Smooth muscle cell (in vitro differentiated cells): ENCODE measurements around the gene DAG1. TPM values are rescaled to one million over a fixed set of nuclear protein-coding genes. Genes with fewer than 3 reads are reported as not detected.

Source experiments
- DNase-seq: peaks from one replicate; lab custom pipeline; 2025; ENCODE audit not compliant: unreplicated experiment; lab: John Stamatoyannopoulos, UW
- H2AFZ ChIP-seq: fragments of 200-600 bp; sonication (generic); 2 replicates; pipeline ENCODE4 v1.6.0; 2016; ENCODE audit warnings: antibody characterized with exemption, low read depth, mild to moderate bottlenecking
- H3F3A ChIP-seq: fragments of 200-600 bp; sonication (generic); 2 replicates; pipeline ENCODE4 v1.6.0; 2017; ENCODE audit warnings: antibody characterized with exemption, low read depth
- H3K27ac ChIP-seq: fragments of 200-600 bp; sonication (generic); 2 replicates; pipeline ENCODE4 v1.5.1; 2016; ENCODE audit warnings: low read depth, mild to moderate bottlenecking
- H3K27me3 ChIP-seq: fragments of 200-600 bp; sonication (generic); 2 replicates; pipeline ENCODE4 v1.6.1; 2016; ENCODE audit warnings: low read depth, mild to moderate bottlenecking
- H3K36me3 ChIP-seq: fragments of 200-600 bp; sonication (generic); 2 replicates; pipeline ENCODE4 v1.5.1; 2016; ENCODE audit warnings: low read depth
- H3K4me1 ChIP-seq: fragments of 200-600 bp; sonication (generic); 2 replicates; pipeline ENCODE4 v1.5.1; 2016; ENCODE audit warnings: low read depth
- H3K4me2 ChIP-seq: fragments of 200-600 bp; sonication (generic); 2 replicates; pipeline ENCODE4 v1.6.0; 2016; ENCODE audit warnings: mild to moderate bottlenecking
- H3K4me3 ChIP-seq: fragments of 200-600 bp; sonication (generic); 2 replicates; pipeline ENCODE4 v1.5.1; 2016; ENCODE audit warnings: mild to moderate bottlenecking
- H3K79me2 ChIP-seq: fragments of 200-600 bp; sonication (generic); 2 replicates; pipeline ENCODE4 v1.6.0; 2016; ENCODE audit warnings: low read depth, mild to moderate bottlenecking
- H3K9ac ChIP-seq: fragments of 200-600 bp; sonication (generic); 2 replicates; pipeline ENCODE4 v1.6.0; 2016; ENCODE audit warnings: low read depth
- H3K9me3 ChIP-seq: fragments of 200-600 bp; sonication (generic); replicated peaks from 2 replicates; pipeline ENCODE4 v1.5.1; 2016; ENCODE audit warnings: low read depth
- H4K20me1 ChIP-seq: fragments of 200-600 bp; sonication (generic); 2 replicates; pipeline ENCODE4 v1.6.0; 2016; ENCODE audit warnings: low read depth
- CTCF ChIP-seq: fragments of 200-600 bp; sonication (generic); IDR thresholded peaks from 2 replicates; pipeline ENCODE4 v1.5.1; 2017; ENCODE audit warnings: borderline replicate concordance, mild to moderate bottlenecking, antibody characterized with exemption; ENCODE audit not compliant: insufficient read depth, poor library complexity, severe bottlenecking
- WGBS: methylation state at CpG from one replicate; pipeline ENCODE4 v1.1.7; 2016; ENCODE audit warnings: low lambda C conversion rate; 5-methylcytosine and 5-hydroxymethylcytosine counted together
- polyA plus RNA-seq: library from polyadenylated mRNA; unstranded; fragments of >200 nt; fragmentation: Nextera tagmentation; extraction: Ambion mirVana; gene quantifications from 2 replicates; pipeline ENCODE4 v1.2.1, GENCODE V29; 2016
- total RNA-seq: library from RNA; depleted of rRNA; stranded (reverse); fragments of >200 nt; gene quantifications from 2 replicates; pipeline ENCODE4 v1.2.3, GENCODE V29; 2014

The DAG1 gene
- total and polyA plus RNA-seq, 2 experiments from 2014 or later: 32.1 to 61.6 TPM

- Histone ChIP-seq H3K27ac (peak overlapping the region; percentile 99), H3K27me3 (no peaks in the 10 kb centered on the region), H3K79me2 (no peaks in the 10 kb centered on the region), H3K9me3 (no peaks in the 10 kb centered on the region), H3K4me1 (peaks cover 26% of the 10 kb centered on the region), H3K9ac (peak overlapping the region; percentile 84), H3K4me2 (peak overlapping the region; percentile 34), H3K4me3 (no peak overlapping the region), H3F3A (peaks cover 16% of the 10 kb centered on the region), H2AFZ (peak overlapping the region; percentile 47), H3K36me3 (no peaks in the 10 kb centered on the region), H4K20me1 (no peaks in the 10 kb centered on the region)
- no peak for TF ChIP-seq CTCF
- no peak for DNase-seq
- 12% methylated on average over 1 of the region's 1 CpG for WGBS
Observed at GRCh38 chr3:49461443-49462171, 8.5 kb upstream of the DAG1 start.

- H3K4me2 ChIP-seq: peak overlapping the region; percentile 34
- peak overlapping the region; percentile 47 for H2AFZ ChIP-seq
- peaks cover 26% of the 10 kb centered on the region for H3K4me1 ChIP-seq
- no peaks in the 10 kb centered on the region for H3K79me2 ChIP-seq
- no peaks in the 10 kb centered on the region for H4K20me1 ChIP-seq
- WGBS: 25% methylated on average over 3 of the region's 3 CpGs
- no peak overlapping the region for H3K4me3 ChIP-seq
- DNase-seq: no peak
- H3F3A ChIP-seq: peaks cover 16% of the 10 kb centered on the region
- no peaks in the 10 kb centered on the region for H3K36me3 ChIP-seq
- no peaks in the 10 kb centered on the region for H3K9me3 ChIP-seq
- H3K9ac ChIP-seq: peak overlapping the region; percentile 84
- no peaks in the 10 kb centered on the region for H3K27me3 ChIP-seq
- TF ChIP-seq CTCF: no peak
- peak overlapping the region; percentile 99 for H3K27ac ChIP-seq
Observed at GRCh38 chr3:49462222-49462621, 7.8 kb upstream of the DAG1 start.

- H3K9ac ChIP-seq: peak overlapping the region; percentile 3
- H3K27me3 ChIP-seq: no peaks in the 10 kb centered on the region
- H2AFZ ChIP-seq: no peak overlapping the region
Observed at GRCh38 chr3:49465270-49466034, 4.6 kb upstream of the DAG1 start.

More at GRCh38 chr3:49465270-49466034, 4.6 kb upstream of the DAG1 start:
- no peak for DNase-seq
- Histone ChIP-seq H4K20me1 (no peaks in the 10 kb centered on the region), H3K4me3 (no peak overlapping the region), H3K36me3 (no peaks in the 10 kb centered on the region), H3K4me1 (peaks cover 40% of the 10 kb centered on the region), H3K27ac (peak overlapping the region; percentile 59), H3F3A (peaks cover 33% of the 10 kb centered on the region), H3K9me3 (no peaks in the 10 kb centered on the region), H3K79me2 (no peaks in the 10 kb centered on the region), H3K4me2 (peak overlapping the region; percentile 9)
- TF ChIP-seq CTCF: no peak
- 55% methylated on average over 18 of the region's 18 CpGs for WGBS
